ENCODE data around the gene ASF1B. TPM values are rescaled to one million over a fixed set of nuclear protein-coding genes. Genes with fewer than 3 reads are reported as not detected.
"Not testable (repeated sequence)": the region's sequence is repeated elsewhere in the genome, so short reads cannot be mapped to it uniquely, and the experiment has no call there.

ASF1B gene
- total RNA-seq, 1 experiment from 2014 or later: 78.1 TPM

- peaks cover 0 to 11% of the 10 kb centered on the region in 2 experiments; a peak in 2 of 4 replicates for H3K36me3 ChIP-seq (ENCODE audit: control insufficient read depth in 1 of 2, insufficient read depth in 2 of 2, low read length in 2 of 2)
- ChIA-PET POLR2A (no interaction called here), RAD21 (ENCODE audit: low non-redundant PET in 1 of 2, low total read pairs in 2 of 2, uncharacterized antibody in 2 of 2, unreplicated experiment in 2 of 2) (no interaction called here), CTCF (no interaction called here)
- no peak overlapping the region for H2AFZ ChIP-seq (ENCODE audit: low read depth, low read length, poor library complexity, severe bottlenecking)
- DNase-seq (ENCODE audit: low read depth, low spot score) (no peak), ATAC-seq (no peak)
- H3K9ac ChIP-seq (ENCODE audit: low read length): no peak overlapping the region
- peaks cover 39% of the 10 kb centered on the region for H3K79me2 ChIP-seq (ENCODE audit: insufficient read depth, low read length)
- H4K20me1 ChIP-seq (ENCODE audit: insufficient read depth): no peaks in the 10 kb centered on the region
- no peak overlapping the region for H3K4me3 ChIP-seq (replicated peaks in 1 of 2; ENCODE audit: low read depth in 1 of 2, low read length in 2 of 2)
- no TSS peak for BruUV-seq (replicated peaks)
- intact Hi-C loops (cut with micrococcal nuclease): no loop called here
- no peak overlapping the region for H3K27ac ChIP-seq (ENCODE audit: low read depth, low read length)
- no peaks in the 10 kb centered on the region for H3K9me2 ChIP-seq (ENCODE audit: insufficient read depth)
- TF ChIP-seq EZH2 (IDR thresholded peaks at IDR 0.05) (no peak), CEBPB (IDR thresholded peaks at IDR 0.05; ENCODE audit: low read depth) (no peak), REST (IDR thresholded peaks at IDR 0.05; ENCODE audit: low read depth) (no peak)
- no peak overlapping the region for H3K4me2 ChIP-seq (ENCODE audit: low read length)
- no peaks in the 10 kb centered on the region for H3K27me3 ChIP-seq (ENCODE audit: insufficient read depth, low read length)
- H3K4me1 ChIP-seq (ENCODE audit: control insufficient read depth in 1 of 2, insufficient read depth in 2 of 2, low read length in 2 of 2): no peaks in the 10 kb centered on the region
- H3K9me3 ChIP-seq (ENCODE audit: control insufficient read depth in 1 of 2, insufficient read depth in 1 of 2, low read depth in 1 of 2, low read length in 2 of 2): no peaks in the 10 kb centered on the region
Measured at GRCh38 chr19:14181906-14182305, 45.5 kb upstream of the ASF1B start.

GRCh38 chr19:14181199-14181598, 44.8 kb upstream of the ASF1B start:
- Histone ChIP-seq H3K36me3 (ENCODE audit: control insufficient read depth in 1 of 2, insufficient read depth in 2 of 2, low read length in 2 of 2) (peaks cover 2 to 17% of the 10 kb centered on the region in 2 experiments; a peak in 2 of 4 replicates), H3K79me2 (ENCODE audit: insufficient read depth, low read length) (peaks cover 33% of the 10 kb centered on the region)
- CTCF ChIA-PET; ATAC-seq; BruUV-seq (replicated peaks); H3K4me1 ChIP-seq (ENCODE audit: control insufficient read depth in 1 of 2, insufficient read depth in 2 of 2, low read length in 2 of 2); H3K4me3 ChIP-seq (replicated peaks in 1 of 2; ENCODE audit: low read depth in 1 of 2, low read length in 2 of 2); H4K20me1 ChIP-seq (ENCODE audit: insufficient read depth); H2AFZ ChIP-seq (ENCODE audit: low read depth, low read length, poor library complexity, severe bottlenecking); H3K9me2 ChIP-seq (ENCODE audit: insufficient read depth); POLR2A ChIA-PET; H3K9me3 ChIP-seq (ENCODE audit: control insufficient read depth in 1 of 2, insufficient read depth in 1 of 2, low read depth in 1 of 2, low read length in 2 of 2); H3K27ac ChIP-seq (ENCODE audit: low read depth, low read length); DNase-seq (ENCODE audit: low read depth, low spot score); RAD21 ChIA-PET (ENCODE audit: low non-redundant PET in 1 of 2, low total read pairs in 2 of 2, uncharacterized antibody in 2 of 2, unreplicated experiment in 2 of 2); H3K27me3 ChIP-seq (ENCODE audit: insufficient read depth, low read length); H3K4me2 ChIP-seq (ENCODE audit: low read length); H3K9ac ChIP-seq (ENCODE audit: low read length); intact Hi-C loops (cut with micrococcal nuclease): not testable (repeated sequence)

Data from HCT116 (cell line).